GF-D8 (cell line): ENCODE results near the gene TULP4.
"Not testable (repeated sequence)": the region's sequence is repeated elsewhere in the genome, so short reads cannot be mapped to it uniquely, and the experiment has no call there.

Source experiments
- DNase-seq: peaks from one replicate; lab custom pipeline; 2025; lab: John Stamatoyannopoulos, UW

TULP4 gene

GRCh38 chr6:158470023-158470422 lies 157.8 kb downstream of the TULP4 start:
- not testable (repeated sequence) for DNase-seq

- peak; percentile 30 for DNase-seq
Observed at GRCh38 chr6:158471339-158471738, 159.1 kb downstream of the TULP4 start.

DNA sequence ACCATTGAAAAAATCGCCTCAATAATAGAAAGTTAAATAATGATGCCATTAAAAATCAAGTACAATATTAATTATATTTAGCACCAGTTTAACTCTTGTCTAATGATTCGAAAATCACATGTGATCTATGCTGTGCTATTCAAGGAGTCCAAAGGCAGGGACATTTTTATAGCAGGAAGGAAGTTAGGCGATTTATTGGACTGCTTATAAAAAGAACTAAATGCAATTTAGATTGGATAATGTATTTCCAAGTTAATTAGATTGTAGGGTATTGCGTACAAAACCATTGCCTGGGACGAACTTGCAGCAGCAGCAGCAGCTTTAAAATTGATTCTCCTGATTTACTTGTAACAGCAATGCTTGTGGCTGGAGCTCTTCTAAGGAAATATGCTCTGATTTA lies 160.2 kb downstream of the TULP4 start:
- DNase-seq: no peak

- DNase-seq: no peak
Observed at GRCh38 chr6:158474961-158475343, 162.7 kb downstream of the TULP4 start.

GRCh38 chr6:158475344-158476302 lies 163.4 kb downstream of the TULP4 start:
- peak; percentile 5 for DNase-seq

- DNase-seq: no peak
Observed at GRCh38 chr6:158476389-158476788, 164.1 kb downstream of the TULP4 start.

- DNase-seq: not testable (repeated sequence)
Observed at GRCh38 chr6:158477722-158478121, 165.5 kb downstream of the TULP4 start.

- no peak for DNase-seq
Observed at GRCh38 chr6:158480989-158481388, 168.7 kb downstream of the TULP4 start.

DNA sequence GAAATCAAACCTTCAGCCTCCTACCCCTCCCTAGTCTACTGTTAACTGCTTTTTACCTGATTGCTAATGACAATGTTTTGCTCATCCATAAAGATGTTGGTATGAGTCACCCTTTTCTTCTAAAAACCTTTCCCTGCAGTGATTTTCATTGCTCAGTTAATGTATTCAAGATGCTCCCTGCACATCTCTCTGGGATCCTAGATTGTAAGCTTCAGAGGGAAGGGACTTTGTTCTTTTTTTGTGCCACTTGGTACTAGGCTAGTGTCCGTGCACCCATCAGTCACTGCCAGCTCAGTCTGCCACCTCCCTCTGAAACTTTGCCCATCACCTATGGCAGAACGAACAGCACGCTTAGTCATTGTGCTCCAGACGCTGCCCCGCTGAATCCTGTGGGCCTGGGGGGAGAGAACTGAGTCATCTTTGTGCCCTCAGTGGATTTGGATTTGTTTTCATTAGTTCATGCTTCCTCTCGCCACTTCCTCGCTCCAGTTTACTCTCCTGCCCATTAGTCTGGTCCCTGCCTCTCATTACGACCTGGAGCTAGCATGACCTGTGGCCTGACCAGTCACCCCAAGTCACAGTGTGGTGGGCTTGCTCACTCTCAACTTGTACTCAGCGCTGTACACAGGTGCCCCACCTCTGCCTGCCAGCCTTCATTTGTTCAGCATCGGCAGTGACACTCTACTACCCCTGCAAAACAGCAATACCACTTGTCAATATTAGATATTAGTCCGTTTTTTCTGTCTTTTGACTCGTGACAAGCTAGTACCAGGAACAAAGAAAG lies 169.6 kb downstream of the TULP4 start:
- no peak for DNase-seq

DNA sequence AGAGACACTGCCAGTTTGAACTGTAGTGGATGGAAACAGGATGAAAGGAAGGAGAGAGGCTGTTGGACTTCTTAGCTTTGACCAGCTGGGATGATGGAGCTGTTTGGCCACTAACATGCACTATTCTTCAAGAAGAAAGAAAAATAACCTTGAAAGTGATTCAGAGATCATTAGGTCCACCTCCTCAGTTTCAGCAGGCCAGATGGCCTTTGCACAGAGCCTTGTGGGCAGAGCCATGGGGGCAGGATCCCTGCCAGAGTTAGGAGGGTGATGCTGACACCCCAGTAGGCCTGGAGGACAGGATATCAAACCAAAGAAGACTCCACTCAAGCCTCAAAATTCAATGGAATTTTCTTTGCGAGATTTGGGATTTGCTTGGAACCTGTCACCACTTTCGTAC lies 173.2 kb downstream of the TULP4 start:
- DNase-seq: no peak

- no peak for DNase-seq
Observed at GRCh38 chr6:158487495-158487894, 175.2 kb downstream of the TULP4 start.

DNA sequence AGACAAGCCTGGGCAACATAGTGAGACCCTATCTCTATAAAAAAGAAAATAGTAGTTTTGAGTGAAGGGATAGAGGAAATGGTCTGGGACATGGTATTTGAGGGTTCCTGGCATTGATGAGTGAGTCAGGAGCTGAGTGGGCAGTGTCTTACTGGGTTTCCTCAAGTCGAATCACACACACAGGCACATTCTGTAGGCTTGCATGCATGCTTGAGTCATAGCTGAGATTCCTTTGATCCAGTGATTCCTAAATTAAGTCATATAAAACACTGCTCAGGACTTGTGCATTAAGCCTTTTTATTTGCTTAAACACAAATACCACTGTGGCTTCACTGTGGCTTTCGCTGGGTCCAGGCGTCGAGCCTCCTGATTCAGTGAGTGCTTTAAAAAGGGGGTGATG lies 175.8 kb downstream of the TULP4 start:
- no peak for DNase-seq

DNA sequence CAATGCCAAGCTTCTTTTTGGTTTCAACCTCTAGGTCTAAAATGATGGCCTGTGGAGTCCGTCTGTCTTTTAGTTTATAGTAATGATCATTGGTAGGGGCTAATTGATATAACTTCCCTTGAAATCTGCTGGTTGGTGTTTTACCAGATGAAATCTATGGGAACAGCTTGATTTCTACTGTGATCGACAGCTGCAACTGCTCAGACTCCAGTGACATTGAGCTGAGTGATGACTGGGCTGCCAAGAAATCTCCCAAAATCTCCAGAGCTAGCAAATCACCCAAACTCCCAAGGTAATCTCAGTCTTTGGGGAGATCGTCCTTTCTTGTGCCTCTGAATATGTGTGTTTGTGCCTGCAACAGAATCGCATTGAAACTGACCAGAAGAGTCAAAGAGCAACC lies 177.2 kb downstream of the TULP4 start:
- no peak for DNase-seq

GRCh38 chr6:158492881-158493280 lies 180.6 kb downstream of the TULP4 start:
- no peak for DNase-seq

GRCh38 chr6:158496700-158497099 lies 184.4 kb downstream of the TULP4 start:
- DNase-seq: no peak

DNA sequence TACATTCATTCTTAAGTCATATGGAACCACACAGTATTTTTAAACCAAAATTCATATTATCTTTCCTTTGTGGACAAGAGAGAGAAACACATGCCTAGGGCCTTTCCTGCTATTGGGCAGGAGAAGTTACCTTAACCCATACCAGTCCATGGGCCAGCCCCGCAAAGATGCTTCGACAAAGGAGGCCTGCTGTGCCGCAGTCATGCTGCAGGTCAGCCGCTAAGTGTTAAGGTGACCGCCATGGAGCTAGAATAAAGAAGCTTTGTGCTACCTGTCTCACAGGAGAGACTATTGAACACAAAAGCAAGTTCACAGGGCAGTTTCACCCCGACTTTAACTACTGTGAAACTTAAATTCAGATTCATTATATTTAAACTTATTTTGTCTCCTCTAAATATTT lies 185.4 kb downstream of the TULP4 start:
- no peak for DNase-seq

GRCh38 chr6:158498362-158498761 lies 186.1 kb downstream of the TULP4 start:
- no peak for DNase-seq

GRCh38 chr6:158499601-158500000 lies 187.3 kb downstream of the TULP4 start:
- DNase-seq: no peak

GRCh38 chr6:158500016-158500735 lies 187.9 kb downstream of the TULP4 start:
- DNase-seq: no peak

GRCh38 chr6:158501360-158502262 lies 189.3 kb downstream of the TULP4 start:
- no peak for DNase-seq

DNA sequence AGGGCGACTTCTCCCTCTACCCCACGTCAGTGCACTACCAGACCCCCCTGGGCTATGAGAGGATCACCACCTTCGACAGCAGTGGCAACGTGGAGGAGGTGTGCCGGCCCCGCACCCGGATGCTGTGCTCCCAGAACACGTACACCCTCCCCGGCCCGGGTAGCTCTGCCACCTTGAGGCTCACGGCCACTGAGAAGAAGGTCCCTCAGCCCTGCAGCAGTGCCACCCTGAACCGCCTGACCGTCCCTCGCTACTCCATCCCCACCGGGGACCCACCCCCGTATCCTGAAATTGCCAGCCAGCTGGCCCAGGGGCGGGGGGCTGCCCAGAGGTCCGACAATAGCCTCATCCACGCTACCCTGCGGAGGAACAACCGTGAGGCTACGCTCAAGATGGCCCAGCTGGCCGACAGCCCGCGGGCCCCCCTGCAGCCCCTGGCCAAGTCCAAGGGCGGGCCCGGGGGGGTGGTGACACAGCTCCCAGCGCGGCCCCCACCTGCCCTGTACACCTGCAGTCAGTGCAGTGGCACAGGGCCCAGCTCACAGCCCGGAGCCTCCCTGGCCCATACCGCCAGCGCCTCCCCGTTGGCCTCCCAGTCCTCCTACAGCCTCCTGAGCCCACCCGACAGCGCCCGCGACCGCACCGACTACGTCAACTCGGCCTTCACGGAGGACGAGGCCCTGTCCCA lies 190.1 kb downstream of the TULP4 start:
- no peak for DNase-seq
